Activated CD8-positive, alpha-beta memory T cell treated with anti-CD3 and anti-CD28 coated beads, Interleukin-2, amount 10 ng/mL, durations not matched to agents 7 days and 5 days (primary cell): ENCODE measurements around the gene TIMM44. TPM values are rescaled to one million over a fixed set of nuclear protein-coding genes. Genes with fewer than 3 reads are reported as not detected.

Source experiments
- ATAC-seq: fragments of 150-1000 bp; cut with Tn5 transposase; one replicate; pipeline ENCODE4 v1.10.0; 2021; ENCODE audit warnings: moderate library complexity
- CTCF ChIA-PET: fragments of 350-600 bp; sonication (Branson Sonifier 250); formaldehyde crosslinking; loops from one replicate; lab custom pipeline; 2021; ENCODE audit warnings: antibody characterized with exemption; lab: Charles Lee
- DNase-seq: peaks from one replicate; pipeline ENCODE4 v3.0.0-alpha.2; 2020
- H3K27ac Mint-ChIP-seq: one replicate; pipeline ENCODE4 v1.8.0; 2021; ENCODE audit warnings: mild to moderate bottlenecking, mixed read lengths
- H3K27me3 Mint-ChIP-seq: one replicate; pipeline ENCODE4 v1.8.0; 2021; ENCODE audit warnings: mixed read lengths
- H3K36me3 Mint-ChIP-seq: one replicate; pipeline ENCODE4 v1.8.0; 2021; ENCODE audit warnings: mild to moderate bottlenecking, mixed read lengths
- H3K4me1 Mint-ChIP-seq: one replicate; pipeline ENCODE4 v1.8.0; 2021; ENCODE audit warnings: mixed read lengths
- H3K4me3 Mint-ChIP-seq: one replicate; pipeline ENCODE4 v1.8.0; 2021; ENCODE audit warnings: mild to moderate bottlenecking, moderate library complexity, mixed read lengths
- H3K9me3 Mint-ChIP-seq: one replicate; pipeline ENCODE4 v1.8.0; 2022; ENCODE audit warnings: low read depth, mixed read lengths
- total RNA-seq, 2 experiments: library from RNA; stranded (reverse); gene quantifications; one replicate each; pipeline ENCODE4 v1.2.3, GENCODE V29; 2021

TIMM44 gene
- total RNA-seq, 2 experiments from 2014 or later: 63.7 to 76.4 TPM

DNA sequence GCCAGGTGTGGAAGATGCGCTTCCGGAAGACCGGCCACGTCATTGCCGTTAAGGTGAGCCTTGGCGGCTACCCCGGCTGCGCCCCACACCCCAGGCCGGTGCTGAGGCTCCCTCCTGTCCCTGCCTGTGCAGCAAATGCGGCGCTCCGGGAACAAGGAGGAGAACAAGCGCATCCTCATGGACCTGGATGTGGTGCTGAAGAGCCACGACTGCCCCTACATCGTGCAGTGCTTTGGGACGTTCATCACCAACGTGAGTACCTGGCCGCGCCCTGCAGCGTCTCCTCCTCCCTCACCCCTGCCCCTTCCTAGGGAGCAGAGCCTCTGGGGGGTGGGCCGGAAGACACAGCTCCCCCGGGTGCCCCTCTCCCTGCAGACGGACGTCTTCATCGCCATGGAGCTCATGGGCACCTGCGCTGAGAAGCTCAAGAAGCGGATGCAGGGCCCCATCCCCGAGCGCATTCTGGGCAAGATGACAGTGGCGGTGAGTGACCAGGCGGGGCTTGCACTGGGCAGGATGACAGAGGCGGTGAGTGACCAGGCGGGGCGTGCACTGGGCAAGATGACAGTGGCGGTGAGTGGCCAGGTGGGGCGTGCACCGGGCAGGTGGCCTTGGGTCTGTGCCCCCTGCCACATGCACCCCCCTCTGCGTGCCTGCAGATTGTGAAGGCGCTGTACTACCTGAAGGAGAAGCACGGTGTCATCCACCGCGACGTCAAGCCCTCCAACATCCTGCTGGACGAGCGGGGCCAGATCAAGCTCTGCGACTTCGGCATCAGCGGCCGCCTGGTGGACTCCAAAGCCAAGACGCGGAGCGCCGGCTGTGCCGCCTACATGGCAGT, 32.9 kb downstream of the TIMM44 start:
- Mint-ChIP-seq H3K9me3 (no peaks in the 10 kb centered on the region), H3K4me3 (no peak overlapping the region), H3K27me3 (peaks cover 7% of the 10 kb centered on the region), H3K36me3 (peaks cover 9% of the 10 kb centered on the region), H3K27ac (no peak overlapping the region), H3K4me1 (peaks cover 4% of the 10 kb centered on the region)
- CTCF ChIA-PET: interaction anchor here (1.1 kb wide), 2 partner anchors 10 to 57 kb away, joined by 3 read pairs; partner anchors contain the start of gene SNAPC2
- ATAC-seq (no peak), DNase-seq (no peak)

DNA sequence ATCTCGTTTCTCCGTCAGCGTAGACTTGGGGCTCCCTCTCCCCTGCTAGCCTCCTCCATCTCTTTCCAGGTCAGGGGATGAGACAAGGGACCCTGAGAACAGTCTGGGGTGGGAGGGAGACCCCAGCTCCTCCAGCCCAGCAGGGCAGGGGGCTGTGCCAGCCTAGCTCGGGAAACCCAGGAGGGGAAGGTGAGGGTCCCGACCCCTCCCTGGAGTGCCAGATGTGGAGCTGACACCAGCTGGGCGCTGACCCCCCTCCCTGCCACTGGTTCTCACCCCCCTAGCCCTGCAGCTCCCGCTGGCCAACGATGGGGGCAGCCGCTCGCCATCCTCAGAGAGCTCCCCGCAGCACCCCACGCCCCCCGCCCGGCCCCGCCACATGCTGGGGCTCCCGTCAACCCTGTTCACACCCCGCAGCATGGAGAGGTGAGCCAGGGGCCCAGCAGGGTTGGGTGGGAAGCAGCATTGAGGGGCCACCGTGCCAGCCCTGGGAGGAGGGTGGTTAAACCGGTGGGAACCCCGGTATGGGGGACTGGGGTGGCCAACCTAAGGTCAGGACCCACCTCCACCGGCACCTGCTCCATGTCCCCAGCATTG, 33.9 kb downstream of the TIMM44 start:
- no peak overlapping the region for H3K27ac Mint-ChIP-seq
- CTCF ChIA-PET: interaction anchor here (0.6 to 1.1 kb wide), 3 partner anchors 10 to 1028 kb away, joined by 3 read pairs; partner anchors contain the start of gene SNAPC2
- no peak overlapping the region for H3K4me3 Mint-ChIP-seq
- DNase-seq (no peak), ATAC-seq (no peak)
- no peaks in the 10 kb centered on the region for H3K9me3 Mint-ChIP-seq
- H3K36me3 Mint-ChIP-seq: peaks cover 14% of the 10 kb centered on the region
- peaks cover 10% of the 10 kb centered on the region for H3K4me1 Mint-ChIP-seq
- H3K27me3 Mint-ChIP-seq: no peaks in the 10 kb centered on the region

DNA sequence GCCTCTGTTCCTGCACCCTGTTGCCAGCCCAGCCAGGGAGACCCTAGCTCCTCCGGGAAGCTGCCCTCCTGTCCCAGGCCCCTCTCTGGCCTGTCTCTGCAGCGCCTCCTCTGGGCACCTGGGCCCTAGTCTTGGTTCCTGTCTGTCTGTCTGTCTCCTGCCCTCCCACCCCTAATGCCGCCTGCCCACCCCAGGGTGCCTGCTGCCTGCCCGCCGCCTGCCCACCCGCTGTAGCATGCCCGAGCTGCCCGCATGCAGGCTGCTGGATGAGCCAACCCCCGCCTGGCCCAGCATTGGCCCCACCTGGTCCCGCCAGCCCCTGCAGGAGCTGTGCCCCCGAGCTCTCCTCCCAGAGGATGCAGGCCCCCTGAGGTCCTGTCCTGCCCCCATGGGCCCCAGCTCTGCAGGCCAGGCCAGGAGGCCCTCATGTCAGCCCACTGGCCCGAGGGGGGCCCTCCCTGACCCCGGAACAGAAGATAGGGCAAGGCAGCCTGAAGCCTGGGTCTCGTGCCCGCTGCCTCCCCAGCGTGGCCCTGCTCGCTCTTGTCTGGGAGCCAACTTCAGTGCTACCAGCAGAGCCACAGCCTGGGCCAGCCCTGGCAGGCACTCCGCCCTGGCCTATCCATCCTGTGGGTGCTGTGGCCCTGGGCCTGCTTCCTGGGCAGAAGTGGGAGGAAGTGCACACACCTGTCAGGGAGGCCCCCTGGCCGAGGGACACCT, 34.6 kb downstream of the TIMM44 start:
- Mint-ChIP-seq H3K4me1 (peaks cover 14% of the 10 kb centered on the region), H3K27me3 (no peaks in the 10 kb centered on the region), H3K36me3 (peaks cover 15% of the 10 kb centered on the region), H3K9me3 (no peaks in the 10 kb centered on the region), H3K4me3 (no peak overlapping the region), H3K27ac (no peak overlapping the region)
- DNase-seq (no peak), ATAC-seq (no peak)
- CTCF ChIA-PET: interaction anchor here (1.3 kb wide), 1 partner anchor 8 kb away, joined by 4 read pairs; no protein-coding TSS in a partner anchor

DNA sequence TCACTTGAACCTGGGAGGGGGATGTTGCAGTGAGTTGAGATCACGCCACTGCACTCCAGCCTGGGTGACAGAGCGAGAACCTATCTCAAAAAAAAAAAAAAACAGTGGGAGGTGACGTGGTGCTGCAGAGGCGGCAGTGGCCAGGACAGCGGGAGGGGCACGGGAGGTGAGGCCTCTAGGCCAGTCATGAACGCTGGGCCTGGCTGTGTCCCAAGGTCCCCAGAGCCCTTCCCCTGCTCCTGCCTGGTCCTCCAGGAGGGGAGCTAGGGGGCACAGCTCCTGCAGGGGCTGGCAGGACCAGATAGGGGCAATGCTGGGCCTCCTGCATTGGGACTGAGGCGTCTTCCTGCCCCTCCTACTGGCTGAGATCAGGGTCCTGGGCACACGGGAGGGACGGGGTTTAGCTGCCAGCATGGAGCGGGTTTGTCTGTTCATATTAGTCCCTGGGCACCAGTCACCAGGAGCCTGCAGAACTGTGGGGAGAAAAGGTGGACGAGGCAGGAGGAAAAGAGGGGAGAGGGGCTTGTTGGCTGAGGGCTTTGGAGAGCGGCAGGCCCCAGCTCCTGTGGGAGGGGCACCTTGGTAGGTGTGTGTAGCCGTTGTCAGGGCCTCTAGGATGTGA, 35.3 kb downstream of the TIMM44 start:
- H3K4me3 Mint-ChIP-seq: no peak overlapping the region
- CTCF ChIA-PET: interaction anchor here (1.3 kb wide), 1 partner anchor 9 kb away, joined by 4 read pairs; no protein-coding TSS in a partner anchor
- ATAC-seq (no peak), DNase-seq (no peak)
- H3K27me3 Mint-ChIP-seq: no peaks in the 10 kb centered on the region
- H3K9me3 Mint-ChIP-seq: no peaks in the 10 kb centered on the region
- peaks cover 18% of the 10 kb centered on the region for H3K4me1 Mint-ChIP-seq
- H3K36me3 Mint-ChIP-seq: peaks cover 17% of the 10 kb centered on the region
- no peak overlapping the region for H3K27ac Mint-ChIP-seq

DNA sequence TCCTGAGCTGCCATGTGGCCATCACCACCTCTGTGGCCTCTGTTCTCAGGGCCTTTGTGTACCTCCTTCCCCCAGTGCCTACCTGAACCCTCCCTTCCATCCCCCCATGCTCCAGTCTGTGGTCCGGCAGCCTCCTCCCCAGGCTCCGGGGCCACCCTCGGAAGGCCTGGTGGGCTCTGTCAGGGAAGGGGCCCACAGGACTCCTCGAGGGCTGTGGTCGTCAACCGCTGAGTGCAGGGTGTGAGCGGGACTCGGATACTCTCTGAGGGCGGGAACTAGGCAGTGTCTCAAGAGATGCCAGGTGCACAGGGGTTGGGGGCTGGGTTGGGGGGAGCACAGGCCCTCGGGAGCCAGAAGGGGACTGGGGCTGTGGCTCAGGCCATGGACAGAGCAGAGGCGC, 35.9 kb downstream of the TIMM44 start:
- H3K9me3 Mint-ChIP-seq: no peaks in the 10 kb centered on the region
- no peak for ATAC-seq
- H3K36me3 Mint-ChIP-seq: peaks cover 15% of the 10 kb centered on the region
- CTCF ChIA-PET: interaction anchor here (1.3 kb wide), 1 partner anchor 9 kb away, joined by 4 read pairs; no protein-coding TSS in a partner anchor
- no peaks in the 10 kb centered on the region for H3K27me3 Mint-ChIP-seq
- DNase-seq: no peak
- H3K27ac Mint-ChIP-seq: no peak overlapping the region
- H3K4me1 Mint-ChIP-seq: peaks cover 24% of the 10 kb centered on the region
- no peak overlapping the region for H3K4me3 Mint-ChIP-seq

DNA sequence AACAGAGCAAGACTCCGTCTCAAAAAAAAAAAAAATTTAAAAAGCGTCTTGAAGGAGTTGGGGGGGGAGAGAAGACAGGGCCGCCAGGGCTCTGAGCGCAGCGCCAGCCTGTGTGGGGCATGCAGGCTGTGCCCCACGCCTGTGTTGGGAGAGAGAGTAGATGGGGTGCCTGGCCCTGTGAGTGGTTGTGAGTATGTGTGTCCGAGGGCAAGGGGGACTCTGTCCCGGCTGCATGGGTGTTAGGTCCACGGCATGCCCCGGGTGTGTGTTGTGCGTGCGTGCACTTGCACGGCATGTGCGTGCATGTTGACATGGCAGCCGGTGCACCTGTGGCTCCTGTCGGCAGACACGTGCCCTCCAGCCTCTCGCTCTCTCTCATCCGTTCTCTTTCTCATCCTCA, 36.3 kb downstream of the TIMM44 start:
- peaks cover 15% of the 10 kb centered on the region for H3K36me3 Mint-ChIP-seq
- H3K27ac Mint-ChIP-seq: no peak overlapping the region
- H3K4me1 Mint-ChIP-seq: peaks cover 26% of the 10 kb centered on the region
- ATAC-seq (no peak), DNase-seq (no peak)
- no peaks in the 10 kb centered on the region for H3K9me3 Mint-ChIP-seq
- H3K27me3 Mint-ChIP-seq: no peaks in the 10 kb centered on the region
- CTCF ChIA-PET: no interaction called here
- no peak overlapping the region for H3K4me3 Mint-ChIP-seq

DNA sequence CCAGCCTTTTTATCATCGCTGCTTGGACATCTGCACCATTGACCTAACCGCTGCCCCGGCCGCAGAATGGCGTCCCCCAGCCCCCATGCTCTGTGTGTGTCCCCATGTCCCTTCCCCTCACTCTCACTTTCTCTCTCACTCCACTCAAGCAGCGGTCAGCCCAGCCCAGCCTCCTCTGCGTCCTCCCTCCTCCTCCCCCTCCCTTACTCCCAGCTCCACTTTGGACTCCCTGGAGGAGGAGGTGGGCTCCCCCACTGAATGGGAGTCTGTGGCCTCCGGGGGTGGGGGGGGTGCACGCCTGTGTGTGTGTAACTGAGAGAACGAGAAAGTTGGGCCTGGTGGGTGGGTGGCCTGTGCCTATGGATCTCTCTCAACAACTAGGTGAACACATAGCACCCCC, 37.6 kb downstream of the TIMM44 start:
- H3K27me3 Mint-ChIP-seq: no peaks in the 10 kb centered on the region
- H3K27ac Mint-ChIP-seq: no peak overlapping the region
- peak overlapping the region; percentile 86 for H3K4me3 Mint-ChIP-seq
- DNase-seq: no peak
- ATAC-seq: no peak
- peaks cover 26% of the 10 kb centered on the region for H3K4me1 Mint-ChIP-seq
- H3K36me3 Mint-ChIP-seq: peaks cover 11% of the 10 kb centered on the region
- no peaks in the 10 kb centered on the region for H3K9me3 Mint-ChIP-seq
- CTCF ChIA-PET: no interaction called here

DNA sequence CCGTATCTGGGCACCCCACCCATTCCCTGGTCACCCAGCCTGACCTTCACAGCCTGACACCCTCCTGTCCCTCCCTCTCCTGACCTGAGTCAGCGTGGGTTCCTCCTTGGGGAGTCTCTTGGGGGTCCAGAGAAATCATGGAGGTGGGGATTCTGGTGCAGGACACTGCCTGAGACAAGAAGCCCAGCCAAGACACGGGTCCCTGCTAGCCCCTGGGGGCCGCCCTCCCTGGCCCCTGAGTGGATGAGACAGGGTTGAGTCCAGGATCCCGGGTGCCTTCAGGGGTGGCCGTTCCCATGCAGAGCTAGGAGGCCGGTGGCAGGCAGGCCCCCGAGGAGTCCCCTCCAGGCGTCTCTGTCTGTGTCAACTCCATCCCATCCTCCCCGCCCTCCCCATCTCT, 38.2 kb downstream of the TIMM44 start:
- Mint-ChIP-seq H3K27me3 (no peaks in the 10 kb centered on the region), H3K9me3 (no peaks in the 10 kb centered on the region), H3K27ac (peak overlapping the region; percentile 91), H3K4me1 (peaks cover 26% of the 10 kb centered on the region), H3K4me3 (peak overlapping the region; percentile 86), H3K36me3 (peaks cover 8% of the 10 kb centered on the region)
- DNase-seq (no peak), ATAC-seq (no peak)
- CTCF ChIA-PET: no interaction called here

DNA sequence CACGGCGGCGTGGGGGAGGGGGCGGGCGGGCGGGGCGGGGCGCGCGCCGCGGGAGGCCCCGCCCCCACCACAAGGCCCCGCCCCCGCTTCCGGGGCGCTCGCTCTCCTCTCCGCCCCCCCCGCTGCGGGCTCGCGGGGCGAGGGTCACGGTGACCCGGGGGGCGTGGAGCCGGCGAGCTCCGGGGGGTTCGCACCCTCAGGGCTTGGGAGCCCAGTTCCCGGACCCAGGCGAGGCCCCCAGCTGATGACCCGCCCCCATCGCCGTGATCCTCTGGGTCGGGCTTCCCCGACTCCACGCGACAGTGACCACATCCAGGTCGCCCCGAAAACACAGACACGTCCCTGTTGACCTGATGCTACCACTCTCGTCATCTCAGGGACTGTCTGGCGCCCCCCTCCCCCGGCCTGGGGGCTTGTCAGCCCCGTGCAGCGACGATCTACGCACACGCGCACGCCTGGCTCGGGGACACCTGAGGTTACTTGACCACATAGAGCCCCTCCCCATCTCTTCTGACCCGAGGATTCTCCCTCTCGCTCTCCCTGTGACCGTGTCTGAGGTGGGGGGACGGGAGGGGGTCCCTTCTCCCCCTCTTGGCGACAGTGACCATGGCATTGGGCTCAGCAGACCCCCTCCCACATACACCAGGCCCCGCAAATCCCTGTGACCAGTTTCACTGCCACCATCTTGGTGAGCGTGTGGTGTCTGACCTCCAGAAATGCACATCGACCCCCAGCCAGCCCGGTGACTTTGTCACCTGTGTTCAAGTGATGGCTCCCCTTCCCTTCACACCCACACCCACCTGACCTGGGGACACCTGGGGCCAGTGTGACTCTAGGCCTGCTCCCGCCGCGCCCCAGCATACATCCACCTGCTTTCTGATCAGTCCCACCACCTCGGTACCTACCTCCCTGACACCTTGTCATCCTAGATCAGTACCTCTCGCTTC, 39.1 kb downstream of the TIMM44 start:
- peak; percentile 58 for ATAC-seq
- no peaks in the 10 kb centered on the region for H3K9me3 Mint-ChIP-seq
- H3K4me3 Mint-ChIP-seq: peak overlapping the region; percentile 86
- CTCF ChIA-PET: interaction anchor here (0.7 to 1.6 kb wide), 15 partner anchors 14 to 382 kb away, joined by 3 to 26 read pairs (median 4); partner anchors contain the start of genes CTXN1, MCOLN1, SNAPC2 and TIMM44
- no peaks in the 10 kb centered on the region for H3K27me3 Mint-ChIP-seq
- peak; percentile 85 for DNase-seq
- H3K4me1 Mint-ChIP-seq: peaks cover 26% of the 10 kb centered on the region
- peaks cover 8% of the 10 kb centered on the region for H3K36me3 Mint-ChIP-seq
- H3K27ac Mint-ChIP-seq: peak overlapping the region; percentile 91

DNA sequence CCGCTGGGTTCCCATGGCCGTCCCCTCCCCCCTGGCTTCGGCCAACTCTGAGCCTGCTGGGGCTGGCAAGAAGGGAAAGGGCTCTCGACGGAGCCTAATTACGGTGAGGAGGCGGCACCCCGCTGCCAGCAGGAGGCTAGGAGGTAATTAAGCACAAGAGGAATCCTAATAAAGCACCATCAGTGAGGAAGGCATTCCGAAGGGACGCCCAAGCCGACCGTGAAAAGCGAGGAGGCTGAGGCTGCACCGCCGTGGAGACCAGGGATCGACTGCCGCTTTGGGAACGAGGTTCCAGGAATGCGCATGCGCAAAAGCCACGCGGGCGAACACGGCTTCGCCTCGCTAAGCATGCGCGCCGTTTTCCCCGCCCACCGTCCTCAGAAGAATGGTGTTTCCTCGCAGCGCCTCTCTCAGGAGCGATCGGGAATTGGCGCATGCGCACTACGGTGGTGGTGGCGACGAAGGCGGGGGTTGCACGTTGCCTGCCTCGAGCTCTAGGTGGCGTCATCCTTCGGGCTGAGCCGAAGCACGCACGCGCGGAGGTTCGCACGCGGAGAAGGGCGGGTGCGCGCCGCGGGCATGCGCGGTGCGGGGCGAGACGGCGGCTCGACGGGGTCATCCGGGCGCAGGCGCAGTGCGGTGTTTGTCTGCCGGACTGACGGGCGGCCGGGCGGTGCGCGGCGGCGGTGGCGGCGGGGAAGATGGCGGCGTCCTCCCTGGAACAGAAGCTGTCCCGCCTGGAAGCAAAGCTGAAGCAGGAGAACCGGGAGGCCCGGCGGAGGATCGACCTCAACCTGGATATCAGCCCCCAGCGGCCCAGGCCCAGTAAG, 40.0 kb downstream of the TIMM44 start, which contains the start of gene MAP2K7:
TSS of gene MAP2K7 (plus strand) at position 634 of the 830 bp plus-strand sequence. CDS start at position 702, 68 bp downstream.
- H3K9me3 Mint-ChIP-seq: no peaks in the 10 kb centered on the region

DNA sequence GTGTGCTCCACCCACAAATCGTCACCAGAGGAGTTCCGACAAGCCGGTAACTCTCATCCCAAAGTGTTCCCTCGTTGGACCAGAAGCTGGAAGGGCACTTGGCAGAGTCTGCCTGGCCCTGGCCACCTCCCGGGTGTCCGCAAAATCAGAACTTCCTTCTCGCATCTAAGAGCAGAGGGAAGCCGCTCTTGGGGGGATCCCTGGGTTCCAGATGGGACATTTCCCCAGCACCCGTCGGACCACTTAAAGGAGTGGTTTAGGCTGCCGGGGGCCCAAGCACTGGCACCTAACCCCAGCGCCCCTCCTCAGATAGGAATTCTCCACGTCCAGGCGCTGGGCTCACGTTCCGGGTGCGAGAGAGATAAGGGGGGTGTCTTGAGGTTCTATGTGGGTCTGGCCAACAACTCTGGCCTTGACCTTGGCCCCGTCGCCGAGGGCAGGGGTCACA, 40.6 kb downstream of the TIMM44 start:
- DNase-seq: no peak
- Mint-ChIP-seq H3K4me3 (peak overlapping the region; percentile 83), H3K27me3 (no peaks in the 10 kb centered on the region), H3K27ac (peak overlapping the region; percentile 83), H3K4me1 (peaks cover 26% of the 10 kb centered on the region), H3K9me3 (no peaks in the 10 kb centered on the region), H3K36me3 (peaks cover 8% of the 10 kb centered on the region)
- CTCF ChIA-PET: interaction anchor here (0.7 to 2.6 kb wide), 11 partner anchors 15 to 222 kb away, joined by 3 to 26 read pairs (median 6); partner anchors contain the start of genes SNAPC2 and TRAPPC5
- no peak for ATAC-seq

More for the DNA sequence above, 40.0 kb downstream of the TIMM44 start, which contains the start of gene MAP2K7:
- Mint-ChIP-seq H3K27me3 (no peaks in the 10 kb centered on the region), H3K4me3 (peak within 1 kb of the TSS; percentile 86), H3K36me3 (peaks cover 8% of the 10 kb centered on the region), H3K4me1 (peaks cover 26% of the 10 kb centered on the region), H3K27ac (peak within 1 kb of the TSS; percentile 91)
- ATAC-seq: peak; percentile 89
- CTCF ChIA-PET: interaction anchor here (0.7 to 2.6 kb wide), 16 partner anchors 15 to 381 kb away, joined by 3 to 26 read pairs (median 4); partner anchors contain the start of genes CTXN1, MCOLN1, SNAPC2 and TIMM44
- DNase-seq: peak; percentile 100
